Astrocyte (in vitro differentiated cells and primary cell): Measurements from ENCODE around the gene TMX2.

Source experiments
- CTCF ChIP-seq: IDR thresholded peaks from 2 replicates; pipeline ENCODE4 v1.5.1; 2011; ENCODE audit warnings: low read depth, mild to moderate bottlenecking, inconsistent platforms, low read length, moderate library complexity; ENCODE audit not compliant: insufficient read depth
- EZH2 ChIP-seq: IDR thresholded peaks from 2 replicates; pipeline ENCODE4 v1.6.1; 2012; ENCODE audit warnings: mild to moderate bottlenecking, low read length, inconsistent platforms; ENCODE audit not compliant: insufficient read depth

GRCh38 chr11:57681168-57681567, 31.2 kb upstream of the TMX2 start:
- TF ChIP-seq CTCF, result no peak
- TF ChIP-seq EZH2, result no peak
